Uterus (tissue), 2 donors: ENCODE data around the gene IRF2BP2.

Experiments used
- CTCF ChIP-seq, 4 experiments: fragments of 200-600 bp in 2 of 4; fragments of 450-650 bp in 2 of 4; sonication (generic) in 2 of 4; IDR thresholded peaks; one replicate each; pipeline ENCODE4 v1.5.1; 2016 to 2019; ENCODE audit warnings: antibody characterized with exemption in 4 of 4, mild to moderate bottlenecking in 2 of 4, moderate library complexity in 1 of 4
- POLR2A ChIP-seq, 2 donors: fragments of 450-650 bp; IDR thresholded peaks; one replicate each; pipeline ENCODE4 v1.6.1; 2016; ENCODE audit warnings: antibody characterized with exemption in 2 of 2, mild to moderate bottlenecking in 1 of 2, moderate library complexity in 1 of 2

GRCh38 chr1:234603221-234604204 is 6.5 kb downstream of the IRF2BP2 start:
- TF ChIP-seq CTCF (IDR thresholded peaks at IDR 0.05), result no peak
- TF ChIP-seq POLR2A (IDR thresholded peaks at IDR 0.05), result no peak
